ENCODE data around the gene GATA5. TPM values are rescaled to one million over a fixed set of nuclear protein-coding genes. Genes with fewer than 3 reads are reported as not detected.

The GATA5 gene, protein sequence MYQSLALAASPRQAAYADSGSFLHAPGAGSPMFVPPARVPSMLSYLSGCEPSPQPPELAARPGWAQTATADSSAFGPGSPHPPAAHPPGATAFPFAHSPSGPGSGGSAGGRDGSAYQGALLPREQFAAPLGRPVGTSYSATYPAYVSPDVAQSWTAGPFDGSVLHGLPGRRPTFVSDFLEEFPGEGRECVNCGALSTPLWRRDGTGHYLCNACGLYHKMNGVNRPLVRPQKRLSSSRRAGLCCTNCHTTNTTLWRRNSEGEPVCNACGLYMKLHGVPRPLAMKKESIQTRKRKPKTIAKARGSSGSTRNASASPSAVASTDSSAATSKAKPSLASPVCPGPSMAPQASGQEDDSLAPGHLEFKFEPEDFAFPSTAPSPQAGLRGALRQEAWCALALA
- not detected for total RNA-seq

GRCh38 chr20:62475772-62476055 is at the start of gene GATA5:
GATA5 (minus strand) TSS chr20:62475995; CDS start chr20:62475521, 474 bp downstream.

GRCh38 chr20:62427172-62428001 is 48.4 kb downstream of the GATA5 start, which contains the start of gene RBBP8NL:
RBBP8NL (minus strand) TSS chr20:62427539; CDS start chr20:62419647, 7,892 bp downstream.

Other genes with a start within 250 kb of the GATA5 start
- 45.1 TPM for gene OSBPL2, start 237.5 kb downstream of the GATA5 start, total RNA-seq
- gene ADRM1, start 173.0 kb downstream of the GATA5 start, total RNA-seq = 36.3 TPM
- 44.4 TPM for gene LAMA5, start 108.7 kb downstream of the GATA5 start, total RNA-seq
- 486 TPM for gene RPS21, start 88.9 kb downstream of the GATA5 start, total RNA-seq
- 7.2 TPM for gene CABLES2, start 68.7 kb downstream of the GATA5 start, total RNA-seq
- gene RBBP8NL, start 48.5 kb downstream of the GATA5 start, total RNA-seq = not detected
- 2.5 TPM for gene SLCO4A1, start 166.5 kb upstream of the GATA5 start, total RNA-seq
- 11.9 TPM for gene NTSR1, start 232.8 kb upstream of the GATA5 start, total RNA-seq

All from parietal lobe (tissue), 1 donor.